Measurements from ENCODE around the gene ZNF831. TPM values are rescaled to one million over a fixed set of nuclear protein-coding genes. Genes with fewer than 3 reads are reported as not detected.
A peak's percentile ranks its signal among the peaks of the same experiment; 100 is the strongest.

ZNF831 gene
- total RNA-seq, 1 experiment from 2014 or later, result not detected

- DNase-seq, result no peak
- Histone ChIP-seq H3K36me3 (no peaks in the 10 kb centered on the region), H3K4me3 (no peak overlapping the region), H3K9me3 (no peaks in the 10 kb centered on the region; the same call in 1 of the 2 replicates), H3K27me3 (no peaks in the 10 kb centered on the region; the same call in 1 of the 2 replicates)
Observed at GRCh38 chr20:59211208-59211765, 47.7 kb downstream of the ZNF831 start.

DNA sequence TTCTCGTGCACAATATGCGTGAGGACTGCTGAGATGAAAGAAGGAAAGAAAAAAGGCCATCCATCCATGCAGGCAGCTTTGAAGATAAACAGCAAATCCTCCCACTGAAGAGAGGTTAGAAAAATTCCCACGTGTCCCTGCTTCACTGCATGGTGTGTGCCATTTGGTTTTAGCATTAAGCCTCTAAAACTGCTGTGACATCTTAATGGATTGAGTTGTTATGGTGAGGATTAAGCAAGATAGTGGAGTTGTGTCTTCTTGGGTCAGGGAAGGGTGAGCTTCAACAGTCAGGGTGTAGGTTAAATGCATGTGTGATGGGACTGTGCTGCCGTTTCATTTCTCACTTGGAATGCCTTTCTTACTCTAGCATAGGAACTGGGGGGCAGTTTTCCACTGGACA is 50.5 kb downstream of the ZNF831 start:
- Histone ChIP-seq H3K36me3 (no peaks in the 10 kb centered on the region), H3K9me3 (no peaks in the 10 kb centered on the region; the same call in 1 of the 2 replicates)
- no peak for DNase-seq

GRCh38 chr20:59214606-59215547 is 51.3 kb downstream of the ZNF831 start:
- no peak for DNase-seq
- H3K36me3 ChIP-seq, result no peaks in the 10 kb centered on the region
- H3K9me3 ChIP-seq, result no peaks in the 10 kb centered on the region; the same call in 1 of the 2 replicates
- no peak overlapping the region for H3K4me3 ChIP-seq
- H3K27me3 ChIP-seq, result no peaks in the 10 kb centered on the region

More for the DNA sequence above, 50.5 kb downstream of the ZNF831 start:
- Histone ChIP-seq H3K4me3 (no peak overlapping the region), H3K27me3 (no peaks in the 10 kb centered on the region; the same call in 1 of the 2 replicates)

GRCh38 chr20:59217173-59217572 is 53.6 kb downstream of the ZNF831 start:
- Histone ChIP-seq H3K9me3 (no peaks in the 10 kb centered on the region; the same call in 1 of the 2 replicates), H3K4me3 (no peak overlapping the region), H3K27me3 (0 out of 2 replicates have a peak, but pooled peaks cover 3% of the 10 kb centered on the region), H3K36me3 (no peaks in the 10 kb centered on the region)
- DNase-seq, result no peak

DNA sequence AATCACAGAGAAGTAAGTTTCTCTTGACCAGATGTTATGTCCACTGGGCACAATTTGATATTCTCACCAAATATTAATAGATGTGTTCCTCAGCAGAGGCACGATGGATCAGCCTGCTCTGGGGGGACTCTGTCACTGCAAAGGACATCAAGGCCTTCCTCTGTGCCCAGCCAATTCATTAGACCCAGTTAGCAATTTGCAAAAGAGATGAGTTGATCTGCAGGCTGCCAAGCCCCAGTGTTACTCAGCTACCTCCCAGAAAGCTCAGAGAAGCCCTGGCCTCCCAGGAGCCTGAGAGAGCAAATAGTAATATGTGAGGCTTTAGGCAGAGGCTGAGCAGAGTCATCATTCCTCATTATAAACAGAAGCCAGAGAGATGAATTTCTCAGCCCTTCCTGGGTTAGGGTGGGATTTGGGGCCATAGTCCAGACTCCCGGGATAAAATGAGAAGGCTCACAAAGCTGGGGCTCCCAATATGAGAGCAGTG is 54.2 kb downstream of the ZNF831 start:
- no peak overlapping the region for H3K4me3 ChIP-seq
- no peaks in the 10 kb centered on the region for H3K9me3 ChIP-seq
- H3K27me3 ChIP-seq, result peaks cover 7% of the 10 kb centered on the region
- DNase-seq, result no peak
- no peaks in the 10 kb centered on the region for H3K36me3 ChIP-seq

DNA sequence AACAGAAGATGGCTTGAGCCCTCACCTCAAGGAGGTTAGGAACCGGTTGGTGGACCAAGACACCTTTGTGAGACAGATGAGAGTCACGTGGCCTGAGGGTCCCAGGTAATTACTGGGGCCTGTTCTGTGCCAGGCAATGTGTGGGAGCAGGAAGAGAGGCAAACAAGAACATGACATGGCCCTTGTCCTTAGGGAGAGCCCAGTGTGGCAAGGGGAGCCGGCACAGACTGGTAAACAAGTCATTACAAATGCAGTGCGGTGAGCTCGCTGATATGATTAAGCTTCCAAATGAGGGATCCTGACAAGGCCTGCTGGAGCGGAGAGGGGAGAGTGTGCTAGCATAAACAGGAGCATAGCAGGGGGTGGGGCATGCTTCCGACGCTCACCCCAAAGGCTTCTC is 55.6 kb downstream of the ZNF831 start:
- Histone ChIP-seq H3K36me3 (no peaks in the 10 kb centered on the region), H3K27me3 (peaks cover 13% of the 10 kb centered on the region), H3K9me3 (no peaks in the 10 kb centered on the region), H3K4me3 (no peak overlapping the region)
- no peak for DNase-seq

DNA sequence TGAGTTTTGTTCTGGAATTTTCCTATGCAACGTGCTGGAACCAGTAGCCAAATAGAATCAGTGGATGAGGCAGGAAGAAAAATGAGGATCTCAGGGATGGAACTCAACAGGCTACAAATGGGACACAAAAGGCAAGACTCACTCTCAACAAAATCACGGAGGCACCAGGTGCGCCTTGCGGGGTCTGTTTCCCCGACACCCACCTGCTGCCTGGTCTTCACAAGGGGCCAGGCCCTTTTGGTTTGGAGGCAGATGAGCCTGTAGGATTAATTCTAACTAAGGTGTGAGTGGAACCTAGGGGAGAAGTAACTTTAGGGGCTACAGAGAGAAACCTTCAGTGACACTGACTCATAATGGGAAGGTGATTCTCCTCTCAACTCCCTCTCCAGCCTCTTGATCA is 56.5 kb downstream of the ZNF831 start:
- no peak overlapping the region for H3K4me3 ChIP-seq
- H3K36me3 ChIP-seq, result no peaks in the 10 kb centered on the region
- H3K9me3 ChIP-seq, result no peaks in the 10 kb centered on the region
- peaks cover 20% of the 10 kb centered on the region for H3K27me3 ChIP-seq
- no peak for DNase-seq

GRCh38 chr20:59221049-59221706 is 57.6 kb downstream of the ZNF831 start:
- Histone ChIP-seq H3K4me3 (no peak overlapping the region; the same call in 1 of the 2 replicates), H3K36me3 (no peaks in the 10 kb centered on the region), H3K9me3 (no peaks in the 10 kb centered on the region), H3K27me3 (peaks cover 22% of the 10 kb centered on the region)
- no peak for DNase-seq

DNA sequence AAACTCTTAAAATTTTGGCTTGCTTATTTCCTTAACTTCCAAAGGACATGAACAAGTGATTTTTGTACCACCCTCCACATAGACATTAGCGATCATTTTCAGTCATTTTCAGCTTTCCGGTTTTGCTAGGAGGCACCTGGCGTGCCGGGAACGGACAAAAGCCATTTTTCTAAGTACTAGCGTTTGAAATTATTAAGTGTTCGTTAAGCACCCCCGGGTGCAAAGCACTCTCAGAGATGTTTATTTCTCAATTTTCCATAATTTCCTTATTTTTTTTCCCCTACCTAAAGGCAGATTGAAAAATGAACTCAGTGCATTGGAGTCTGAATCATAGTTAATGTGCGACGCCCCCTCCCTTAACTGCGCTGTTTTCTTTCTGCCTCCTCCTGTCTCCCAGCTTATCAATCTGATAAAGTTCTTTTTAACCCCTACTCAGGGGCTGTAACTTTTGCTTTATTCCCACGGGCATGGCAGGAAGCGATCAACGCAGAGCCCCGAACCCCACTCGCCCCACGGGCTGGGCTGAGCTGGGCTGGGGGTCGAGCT is 58.2 kb downstream of the ZNF831 start:
- Histone ChIP-seq H3K9me3 (no peaks in the 10 kb centered on the region), H3K36me3 (no peaks in the 10 kb centered on the region), H3K27me3 (peaks cover 27% of the 10 kb centered on the region), H3K4me3 (peak overlapping the region; percentile 44)
- no peak for DNase-seq

GRCh38 chr20:59222253-59223181 is 58.9 kb downstream of the ZNF831 start:
- Histone ChIP-seq H3K27me3 (peaks cover 27% of the 10 kb centered on the region), H3K4me3 (peak overlapping the region; percentile 44), H3K9me3 (no peaks in the 10 kb centered on the region; the same call in 1 of the 2 replicates), H3K36me3 (no peaks in the 10 kb centered on the region)
- peak; percentile 71 for DNase-seq

- H3K27me3 ChIP-seq, result peaks cover 27% of the 10 kb centered on the region
- no peak overlapping the region for H3K4me3 ChIP-seq
Observed at GRCh38 chr20:59223182-59223601, 59.6 kb downstream of the ZNF831 start.

GRCh38 chr20:59223750-59224149 is 60.1 kb downstream of the ZNF831 start:
- DNase-seq, result no peak
- H3K36me3 ChIP-seq, result no peaks in the 10 kb centered on the region
- no peaks in the 10 kb centered on the region; the same call in 1 of the 2 replicates for H3K9me3 ChIP-seq
- H3K4me3 ChIP-seq, result no peak overlapping the region
- peaks cover 27% of the 10 kb centered on the region for H3K27me3 ChIP-seq

More at GRCh38 chr20:59223182-59223601, 59.6 kb downstream of the ZNF831 start:
- Histone ChIP-seq H3K9me3 (no peaks in the 10 kb centered on the region; the same call in 1 of the 2 replicates), H3K36me3 (no peaks in the 10 kb centered on the region)
- DNase-seq, result no peak

DNA sequence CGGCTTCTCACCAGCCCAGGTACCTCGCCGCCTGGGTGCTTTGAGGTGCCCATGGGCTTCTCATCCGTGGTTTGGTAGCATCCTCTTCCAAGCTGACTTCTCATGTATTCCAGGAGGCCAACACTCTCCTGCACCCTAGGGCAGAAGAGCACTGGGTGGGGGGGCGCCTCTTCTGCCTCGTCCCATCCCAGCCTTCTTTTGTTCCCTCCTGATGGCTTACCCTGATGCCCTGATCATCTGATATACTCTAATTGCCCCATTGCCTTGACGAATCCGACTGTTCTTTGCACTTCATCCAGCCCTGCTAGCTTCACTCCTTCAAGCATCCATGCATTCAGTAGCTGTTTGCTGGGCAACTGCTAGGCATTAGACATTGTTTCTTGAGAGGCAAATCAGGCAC is 60.6 kb downstream of the ZNF831 start:
- no peak for DNase-seq
- no peaks in the 10 kb centered on the region for H3K36me3 ChIP-seq
- H3K27me3 ChIP-seq, result peaks cover 27% of the 10 kb centered on the region
- H3K4me3 ChIP-seq, result no peak overlapping the region
- no peaks in the 10 kb centered on the region; the same call in 1 of the 2 replicates for H3K9me3 ChIP-seq

DNA sequence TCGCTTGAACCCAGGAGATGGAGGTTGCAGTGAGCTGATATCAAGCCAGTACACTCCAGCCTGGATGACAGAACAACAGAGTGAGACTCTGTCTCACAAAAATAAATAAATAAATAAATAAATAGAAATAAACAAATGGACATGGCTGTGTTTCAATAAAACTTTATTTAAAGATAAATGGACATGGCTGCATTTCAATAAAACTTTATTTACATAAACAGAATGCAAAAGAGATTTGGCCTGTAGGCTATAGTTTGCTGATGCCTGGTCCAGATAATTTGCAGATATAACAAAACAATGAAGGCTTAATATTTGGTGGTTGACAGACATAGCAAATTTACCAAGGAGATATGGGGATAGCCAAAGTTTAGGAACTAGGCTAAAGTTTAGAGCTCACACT is 66.8 kb downstream of the ZNF831 start:
- no peak overlapping the region for H3K4me3 ChIP-seq
- no peak for DNase-seq
- no peaks in the 10 kb centered on the region; the same call in 1 of the 2 replicates for H3K9me3 ChIP-seq
- peaks cover 24% of the 10 kb centered on the region; the same call in 1 of the 2 replicates for H3K27me3 ChIP-seq
- no peaks in the 10 kb centered on the region for H3K36me3 ChIP-seq

GRCh38 chr20:59231124-59231804 is 67.6 kb downstream of the ZNF831 start:
- no peaks in the 10 kb centered on the region; the same call in 1 of the 2 replicates for H3K9me3 ChIP-seq
- no peak for DNase-seq
- H3K4me3 ChIP-seq, result no peak overlapping the region

More at GRCh38 chr20:59231124-59231804, 67.6 kb downstream of the ZNF831 start:
- Histone ChIP-seq H3K27me3 (peaks cover 24% of the 10 kb centered on the region; the same call in 1 of the 2 replicates), H3K36me3 (no peaks in the 10 kb centered on the region)
